ENCODE data around the gene BLACAT1.
"Not testable (repeated sequence)": the region's sequence is repeated elsewhere in the genome, so short reads cannot be mapped to it uniquely, and the experiment has no call there.

BLACAT1 gene

GRCh38 chr1:205483372-205483771 lies 27.5 kb upstream of the BLACAT1 start:
- DNase-seq (ENCODE audit: low read depth): no peak

GRCh38 chr1:205482587-205482986 lies 26.7 kb upstream of the BLACAT1 start:
- not testable (repeated sequence) for DNase-seq (ENCODE audit: low read depth)

GRCh38 chr1:205481629-205482151 lies 25.8 kb upstream of the BLACAT1 start:
- no peak for DNase-seq (ENCODE audit: low read depth)

GRCh38 chr1:205481218-205481617 lies 25.4 kb upstream of the BLACAT1 start:
- no peak for DNase-seq (ENCODE audit: low read depth)

GRCh38 chr1:205480349-205480985 lies 24.6 kb upstream of the BLACAT1 start:
- peak; percentile 53 for DNase-seq (ENCODE audit: low read depth)

GRCh38 chr1:205478985-205479384 lies 23.1 kb upstream of the BLACAT1 start:
- not testable (repeated sequence) for DNase-seq (ENCODE audit: low read depth)

GRCh38 chr1:205477759-205478247 lies 22.0 kb upstream of the BLACAT1 start:
- DNase-seq (ENCODE audit: low read depth): no peak

- DNase-seq (ENCODE audit: low read depth): no peak
Measured at GRCh38 chr1:205477121-205477758, 21.4 kb upstream of the BLACAT1 start.

- no peak for DNase-seq (ENCODE audit: low read depth)
Measured at GRCh38 chr1:205476648-205477047, 20.8 kb upstream of the BLACAT1 start.

- DNase-seq (ENCODE audit: low read depth): no peak
Measured at GRCh38 chr1:205475855-205476254, 20.0 kb upstream of the BLACAT1 start.

- no peak for DNase-seq (ENCODE audit: low read depth)
Measured at GRCh38 chr1:205474571-205474970, 18.7 kb upstream of the BLACAT1 start.

GRCh38 chr1:205473966-205474365 lies 18.1 kb upstream of the BLACAT1 start:
- DNase-seq (ENCODE audit: low read depth): no peak

GRCh38 chr1:205473475-205473874 lies 17.6 kb upstream of the BLACAT1 start:
- no peak for DNase-seq (ENCODE audit: low read depth)

GRCh38 chr1:205472737-205473441 lies 17.0 kb upstream of the BLACAT1 start:
- no peak for DNase-seq (ENCODE audit: low read depth)

GRCh38 chr1:205470131-205470530 lies 14.3 kb upstream of the BLACAT1 start:
- DNase-seq (ENCODE audit: low read depth): no peak

GRCh38 chr1:205466595-205467220 lies 10.9 kb upstream of the BLACAT1 start:
- no peak for DNase-seq (ENCODE audit: low read depth)

GRCh38 chr1:205465392-205465791 lies 9.5 kb upstream of the BLACAT1 start:
- no peak for DNase-seq (ENCODE audit: low read depth)

- no peak for DNase-seq (ENCODE audit: low read depth)
Measured at GRCh38 chr1:205458777-205459566, 3.1 kb upstream of the BLACAT1 start.

GRCh38 chr1:205456868-205457745 lies 1.3 kb upstream of the BLACAT1 start:
- DNase-seq (ENCODE audit: low read depth): no peak

GRCh38 chr1:205456383-205456867 lies 580 bp upstream of the BLACAT1 start:
- no peak for DNase-seq (ENCODE audit: low read depth)
